Esophagus squamous epithelium (tissue), 4 donors: ENCODE measurements around the gene KLRC4.

Source experiments
- POLR2A ChIP-seq, 4 donors: fragments of 450-650 bp; IDR thresholded peaks; one replicate each; pipeline ENCODE4 v1.6.1; 2017; ENCODE audit warnings: antibody characterized with exemption in 4 of 4, mild to moderate bottlenecking in 4 of 4, moderate library complexity in 3 of 4
- TF ChIP-seq, protein P1 (sequence below), 6 experiments: fragments of 450-650 bp in 4 of 6; fragments of 200-600 bp in 2 of 6; sonication (generic) in 2 of 6; IDR thresholded peaks; one replicate each; pipeline ENCODE4 v1.5.1; 2016 to 2019; ENCODE audit warnings: antibody characterized with exemption in 6 of 6, mild to moderate bottlenecking in 4 of 6, moderate library complexity in 4 of 6

DNA sequence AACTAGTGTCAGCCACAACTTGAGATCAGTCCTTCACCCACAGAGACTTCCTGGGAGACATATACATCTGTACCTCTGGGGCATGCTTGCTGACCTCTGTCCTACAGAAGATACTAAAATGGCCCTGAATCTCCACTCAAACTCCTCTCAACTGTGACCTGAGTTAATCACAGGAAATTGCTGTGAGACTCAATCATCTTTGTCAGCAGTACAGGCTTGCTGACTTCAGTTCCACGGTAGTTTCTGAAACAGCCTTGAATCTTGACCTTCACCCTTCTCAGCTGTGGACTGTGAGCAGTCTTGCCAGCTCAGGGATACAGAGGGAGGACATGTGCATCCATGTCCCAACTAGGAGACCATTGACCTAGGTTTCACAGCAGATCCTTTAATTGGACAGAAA is 45.0 kb upstream of the KLRC4 start:
- TF ChIP-seq, protein P1, sequence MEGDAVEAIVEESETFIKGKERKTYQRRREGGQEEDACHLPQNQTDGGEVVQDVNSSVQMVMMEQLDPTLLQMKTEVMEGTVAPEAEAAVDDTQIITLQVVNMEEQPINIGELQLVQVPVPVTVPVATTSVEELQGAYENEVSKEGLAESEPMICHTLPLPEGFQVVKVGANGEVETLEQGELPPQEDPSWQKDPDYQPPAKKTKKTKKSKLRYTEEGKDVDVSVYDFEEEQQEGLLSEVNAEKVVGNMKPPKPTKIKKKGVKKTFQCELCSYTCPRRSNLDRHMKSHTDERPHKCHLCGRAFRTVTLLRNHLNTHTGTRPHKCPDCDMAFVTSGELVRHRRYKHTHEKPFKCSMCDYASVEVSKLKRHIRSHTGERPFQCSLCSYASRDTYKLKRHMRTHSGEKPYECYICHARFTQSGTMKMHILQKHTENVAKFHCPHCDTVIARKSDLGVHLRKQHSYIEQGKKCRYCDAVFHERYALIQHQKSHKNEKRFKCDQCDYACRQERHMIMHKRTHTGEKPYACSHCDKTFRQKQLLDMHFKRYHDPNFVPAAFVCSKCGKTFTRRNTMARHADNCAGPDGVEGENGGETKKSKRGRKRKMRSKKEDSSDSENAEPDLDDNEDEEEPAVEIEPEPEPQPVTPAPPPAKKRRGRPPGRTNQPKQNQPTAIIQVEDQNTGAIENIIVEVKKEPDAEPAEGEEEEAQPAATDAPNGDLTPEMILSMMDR (IDR thresholded peaks at IDR 0.05) = no peak
- no peak for TF ChIP-seq POLR2A (IDR thresholded peaks at IDR 0.05)
